ENCODE measurements around the gene OPCML.

Gene OPCML

GRCh38 chr11:133413703-133414102, 118.6 kb downstream of the OPCML start:
- no peak for DNase-seq (ENCODE audit: low read depth in 2 of 2)

- no peak for DNase-seq (ENCODE audit: low read depth in 2 of 2)
Observed at GRCh38 chr11:133409799-133410198, 122.5 kb downstream of the OPCML start.

GRCh38 chr11:133408936-133409335, 123.4 kb downstream of the OPCML start:
- no peak for DNase-seq (ENCODE audit: low read depth in 2 of 2)

- no peak for DNase-seq (ENCODE audit: low read depth in 2 of 2)
Observed at GRCh38 chr11:133408402-133408801, 123.9 kb downstream of the OPCML start.

GRCh38 chr11:133406489-133406888, 125.8 kb downstream of the OPCML start:
- DNase-seq (ENCODE audit: low read depth in 2 of 2), result no peak

GRCh38 chr11:133403900-133404299, 128.4 kb downstream of the OPCML start:
- no peak for DNase-seq (ENCODE audit: low read depth in 2 of 2)

- DNase-seq (ENCODE audit: low read depth in 2 of 2), result no peak
Observed at GRCh38 chr11:133402551-133402950, 129.8 kb downstream of the OPCML start.

- no peak for DNase-seq (ENCODE audit: low read depth in 2 of 2)
Observed at GRCh38 chr11:133399855-133400625, 132.3 kb downstream of the OPCML start.

GRCh38 chr11:133399294-133399693, 133.0 kb downstream of the OPCML start:
- DNase-seq (ENCODE audit: low read depth in 2 of 2), result no peak

- DNase-seq (ENCODE audit: low read depth in 2 of 2), result no peak
Observed at GRCh38 chr11:133390803-133391202, 141.5 kb downstream of the OPCML start.

- no peak for DNase-seq (ENCODE audit: low read depth in 2 of 2)
Observed at GRCh38 chr11:133388975-133389568, 143.2 kb downstream of the OPCML start.

- no peak for DNase-seq (ENCODE audit: low read depth in 2 of 2)
Observed at GRCh38 chr11:133388260-133388659, 144.0 kb downstream of the OPCML start.

GRCh38 chr11:133386852-133387251, 145.4 kb downstream of the OPCML start:
- no peak for DNase-seq (ENCODE audit: low read depth in 2 of 2)

GRCh38 chr11:133386262-133386661, 146.0 kb downstream of the OPCML start:
- DNase-seq (ENCODE audit: low read depth in 2 of 2), result no peak

GRCh38 chr11:133385781-133386180, 146.5 kb downstream of the OPCML start:
- DNase-seq (ENCODE audit: low read depth in 2 of 2), result no peak

GRCh38 chr11:133384731-133385130, 147.6 kb downstream of the OPCML start:
- no peak for DNase-seq (ENCODE audit: low read depth in 2 of 2)

GRCh38 chr11:133383689-133384088, 148.6 kb downstream of the OPCML start:
- no peak for DNase-seq (ENCODE audit: low read depth in 2 of 2)

GRCh38 chr11:133383201-133383600, 149.1 kb downstream of the OPCML start:
- no peak for DNase-seq (ENCODE audit: low read depth in 2 of 2)

GRCh38 chr11:133382131-133382812, 150.0 kb downstream of the OPCML start:
- no peak for DNase-seq (ENCODE audit: low read depth in 2 of 2)

- no peak for DNase-seq (ENCODE audit: low read depth in 2 of 2)
Observed at GRCh38 chr11:133381761-133382130, 150.6 kb downstream of the OPCML start.

- DNase-seq (ENCODE audit: low read depth in 2 of 2), result no peak
Observed at GRCh38 chr11:133366147-133366546, 166.2 kb downstream of the OPCML start.

GRCh38 chr11:133362916-133363315, 169.4 kb downstream of the OPCML start:
- no peak for DNase-seq (ENCODE audit: low read depth in 2 of 2)

GRCh38 chr11:133362156-133362555, 170.1 kb downstream of the OPCML start:
- DNase-seq (ENCODE audit: low read depth in 2 of 2), result no peak

Data from stimulated activated CD4-positive, alpha-beta T cell treated with anti-CD3 and anti-CD28 coated beads, Interleukin-15, amount 100 ng/mL, for 48 hours (primary cell).